Astrocyte (in vitro differentiated cells and primary cell): ENCODE measurements around the gene GDF2.

ENCODE experiments used
- CTCF ChIP-seq: IDR thresholded peaks from 2 replicates; pipeline ENCODE4 v1.5.1; 2011; ENCODE audit warnings: low read depth, mild to moderate bottlenecking, inconsistent platforms, low read length, moderate library complexity; ENCODE audit not compliant: insufficient read depth
- EZH2 ChIP-seq: IDR thresholded peaks from 2 replicates; pipeline ENCODE4 v1.6.1; 2012; ENCODE audit warnings: mild to moderate bottlenecking, low read length, inconsistent platforms; ENCODE audit not compliant: insufficient read depth

GRCh38 chr10:47364366-47364765, 42.1 kb downstream of the GDF2 start:
- TF ChIP-seq CTCF (no peak), EZH2 (no peak)
